ENCODE data around the gene BTNL2. TPM values are rescaled to one million over a fixed set of nuclear protein-coding genes. Genes with fewer than 3 reads are reported as not detected.

BTNL2 gene
- total and polyA plus RNA-seq, 9 of the 15 experiments (the other 6 are each of a cell fraction or from before 2014, with no cell fraction given) = not detected

- H3K4me3 ChIP-seq = no peak overlapping the region
- H3K79me2 ChIP-seq (ENCODE audit: control insufficient read depth, insufficient read depth, low read length) = no peaks in the 10 kb centered on the region
- ATAC-seq = peak; percentile 31; the same call in 2 of the 3 replicates
- H3K9me1 ChIP-seq (ENCODE audit: control insufficient read depth, insufficient read depth, low read length) = no peaks in the 10 kb centered on the region
- no peaks in the 10 kb centered on the region for H3K36me3 ChIP-seq (ENCODE audit: control insufficient read depth, insufficient read depth, low read length)
- CTCF ChIA-PET (ENCODE audit: low intra/inter-chr PET ratio) = no interaction called here
- no peak for DNase-seq (ENCODE audit: extremely low read depth in 1 of 4, low spot score in 3 of 4)
- POLR2A ChIA-PET = interaction anchor here (0.7 to 1.2 kb wide), 2 partner anchors 373 to 478 kb away, joined by 3 to 4 read pairs; no protein-coding TSS in a partner anchor
- no peaks in the 10 kb centered on the region for H3K9me3 ChIP-seq (replicated peaks; ENCODE audit: control insufficient read depth, insufficient read depth, low read depth, low read length)
- H3K4me1 ChIP-seq (replicated peaks in 1 of 2; ENCODE audit: control insufficient read depth in 2 of 2, insufficient read depth in 2 of 2, low read length in 2 of 2) = no peaks in the 10 kb centered on the region
- H4K20me1 ChIP-seq (replicated peaks; ENCODE audit: control insufficient read depth, insufficient read depth, low read length) = no peaks in the 10 kb centered on the region
- no peak overlapping the region for H3K4me2 ChIP-seq (ENCODE audit: insufficient read depth, low read length)
- no peak overlapping the region for H3K27ac ChIP-seq (ENCODE audit: extremely low read depth, low read depth, low read length)
- 0% methylated on average over 7 of the region's 7 CpGs for WGBS (ENCODE audit: insufficient coverage, low coverage, missing lambda C conversion rate)
- no peak overlapping the region for H2AFZ ChIP-seq (ENCODE audit: low read depth, low read length)
- intact Hi-C loops (cut with micrococcal nuclease) = no loop called here
- FAIRE-seq = no peak
- in situ Hi-C loops (cut with MboI) = no loop called here
- peaks cover 12 to 22% of the 10 kb centered on the region in 2 experiments for H3K27me3 ChIP-seq (ENCODE audit: control insufficient read depth in 2 of 2, insufficient read depth in 2 of 2, low read length in 2 of 2)
- BruUV-seq (replicated peaks) = no TSS peak
- no peak overlapping the region for H3K9ac ChIP-seq (ENCODE audit: insufficient read depth in 1 of 2, low read depth in 2 of 2, low read length in 2 of 2)
- TF ChIP-seq ZBTB11 (CRISPR knock-in tag; IDR thresholded peaks at IDR 0.05) = no peak
- no peak for TF ChIP-seq RFX5 (IDR thresholded peaks at IDR 0.05; ENCODE audit: low read depth, low read length)
- no peak for TF ChIP-seq ZNF695 (CRISPR knock-in tag; IDR thresholded peaks at IDR 0.05)
- TF ChIP-seq JUND (IDR thresholded peaks at IDR 0.05; ENCODE audit: borderline replicate concordance, low read depth, low read length) = peak; percentile 19; the same call in 1 of the 2 replicates
- TF ChIP-seq JUND (tag; IDR thresholded peaks at IDR 0.05; ENCODE audit: borderline replicate concordance, low read depth, low read length) = peak; percentile 74; the same call in 1 of the 3 replicates
- TF ChIP-seq THRAP3 (IDR thresholded peaks at IDR 0.05; ENCODE audit: borderline replicate concordance) = no peak
- TF ChIP-seq FOXJ2 (tag; IDR thresholded peaks at IDR 0.05) = peak; percentile 90
- TF ChIP-seq THRA (IDR thresholded peaks at IDR 0.05) = no peak
- no peak for TF ChIP-seq RNF2 (IDR thresholded peaks at IDR 0.05)
- TF ChIP-seq ATF3 (IDR thresholded peaks at IDR 0.05) = peak; percentile 43; the same call in 1 of the 2 replicates
- TF ChIP-seq ATF3 (CRISPR knock-in tag; conservative IDR thresholded peaks at IDR 0.05) = no peak
- no peak for TF ChIP-seq ZNF121 (CRISPR knock-in tag; conservative IDR thresholded peaks at IDR 0.05)
- no peak for TF ChIP-seq SMARCB1 (IDR thresholded peaks at IDR 0.05; ENCODE audit: insufficient read length, low read depth)
- peak; percentile 60; the same call in 1 of the 2 replicates for TF ChIP-seq FOSL1 (tag; conservative IDR thresholded peaks at IDR 0.05)
- no peak for TF ChIP-seq SRSF1 (IDR thresholded peaks at IDR 0.05; ENCODE audit: low read depth, low read length)
- TF ChIP-seq BDP1 (IDR thresholded peaks at IDR 0.05; ENCODE audit: insufficient read depth, insufficient read length) = no peak
- peak; percentile 41 for TF ChIP-seq RFX1 (IDR thresholded peaks at IDR 0.05)
Observed at GRCh38 chr6:32393665-32394420, 13.1 kb downstream of the BTNL2 start.
